GM04503 (cell line): ENCODE results near the gene MIB1.

Experiments
- DNase-seq: peaks from one replicate; pipeline ENCODE4 v3.0.0-alpha.2; 2012; ENCODE audit warnings: low read depth

The MIB1 gene

DNA sequence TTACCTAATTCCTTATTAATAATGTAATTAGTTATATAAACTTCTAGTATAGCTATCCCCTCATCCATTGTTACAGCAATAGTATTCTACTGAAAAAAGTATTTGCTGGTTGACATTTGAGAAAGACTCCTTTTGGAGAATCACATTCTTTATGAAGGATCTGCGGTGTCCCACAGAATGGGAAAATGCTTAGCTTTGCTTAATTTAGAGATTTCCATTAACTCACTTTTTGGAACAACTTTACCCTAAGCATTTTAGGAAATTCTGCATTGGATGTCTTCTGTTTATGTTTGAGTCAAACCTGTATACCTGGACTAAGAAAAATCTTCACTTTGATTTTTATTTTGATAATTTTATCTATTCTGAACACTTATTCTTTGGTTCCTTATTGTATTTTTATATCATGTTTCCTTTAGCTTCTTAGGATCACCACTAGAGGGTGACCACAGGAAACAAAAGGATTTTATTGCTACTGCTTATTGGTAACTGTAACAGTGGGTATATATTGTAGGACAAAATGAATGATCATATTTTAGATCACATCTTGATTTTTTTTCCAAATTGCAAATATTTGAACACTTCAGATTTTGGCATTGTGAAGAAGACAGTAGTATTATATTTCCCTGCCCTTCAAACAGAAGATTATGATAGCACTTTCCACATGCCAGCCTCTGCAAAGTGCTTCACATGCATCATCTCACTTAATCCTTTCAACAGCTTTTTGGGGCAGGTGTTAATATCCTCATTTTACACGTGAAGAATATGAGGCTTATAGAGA, 79.6 kb downstream of the MIB1 start:
- DNase-seq: no peak

DNA sequence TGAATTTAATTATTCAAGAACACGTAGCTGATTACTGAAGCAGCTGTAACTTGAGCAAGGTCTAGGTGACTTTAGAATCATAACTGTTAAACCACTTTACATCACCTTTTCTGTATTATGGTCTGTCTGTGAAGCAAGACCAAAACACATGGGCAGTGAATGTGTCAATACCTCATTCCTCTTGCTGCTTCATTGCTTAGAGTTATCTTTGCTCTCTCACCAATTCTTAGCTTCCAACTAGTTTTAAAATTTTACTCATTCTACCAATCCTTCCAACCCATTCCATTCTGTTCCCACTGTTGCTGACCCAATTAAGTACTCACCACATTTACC, 80.2 kb downstream of the MIB1 start:
- DNase-seq: no peak

DNA sequence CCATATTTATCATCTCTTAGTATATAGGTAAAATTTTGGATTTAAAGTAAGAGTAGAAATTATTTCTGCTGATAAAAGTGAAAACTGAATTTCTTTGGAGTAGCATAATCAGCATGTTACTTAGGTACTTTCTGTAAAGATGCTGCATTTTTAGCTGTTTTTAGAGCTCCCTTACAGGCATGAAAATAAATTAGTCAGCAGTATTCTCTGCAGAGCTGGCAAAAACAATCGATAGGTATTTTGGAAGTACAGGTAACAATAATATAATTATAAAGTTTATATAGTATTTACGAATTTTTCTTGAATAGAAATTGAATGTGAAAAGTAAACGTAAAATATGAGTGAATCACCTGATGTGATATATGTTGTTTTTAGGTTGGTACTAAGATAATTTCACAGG, 83.3 kb downstream of the MIB1 start:
- no peak for DNase-seq

DNA sequence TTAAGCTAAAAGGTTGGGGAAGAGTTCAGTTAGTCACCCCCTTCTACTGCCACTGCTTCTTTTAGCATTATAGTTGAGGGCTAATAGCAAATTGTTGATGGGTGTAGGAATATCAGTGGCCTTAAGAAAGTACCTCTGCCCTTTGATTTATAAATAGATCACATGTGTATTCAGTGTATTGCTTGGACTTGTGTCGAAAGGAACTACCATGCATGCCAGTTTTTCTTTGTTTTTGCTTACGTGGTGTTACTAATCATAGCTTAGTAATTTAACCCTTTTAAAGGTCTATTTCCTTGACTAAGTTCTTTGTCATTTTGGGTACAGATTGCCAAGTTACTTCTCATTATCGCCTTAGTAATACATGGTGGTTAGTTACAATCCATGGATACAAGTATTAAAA, 85.6 kb downstream of the MIB1 start:
- DNase-seq: peak; percentile 31

DNA sequence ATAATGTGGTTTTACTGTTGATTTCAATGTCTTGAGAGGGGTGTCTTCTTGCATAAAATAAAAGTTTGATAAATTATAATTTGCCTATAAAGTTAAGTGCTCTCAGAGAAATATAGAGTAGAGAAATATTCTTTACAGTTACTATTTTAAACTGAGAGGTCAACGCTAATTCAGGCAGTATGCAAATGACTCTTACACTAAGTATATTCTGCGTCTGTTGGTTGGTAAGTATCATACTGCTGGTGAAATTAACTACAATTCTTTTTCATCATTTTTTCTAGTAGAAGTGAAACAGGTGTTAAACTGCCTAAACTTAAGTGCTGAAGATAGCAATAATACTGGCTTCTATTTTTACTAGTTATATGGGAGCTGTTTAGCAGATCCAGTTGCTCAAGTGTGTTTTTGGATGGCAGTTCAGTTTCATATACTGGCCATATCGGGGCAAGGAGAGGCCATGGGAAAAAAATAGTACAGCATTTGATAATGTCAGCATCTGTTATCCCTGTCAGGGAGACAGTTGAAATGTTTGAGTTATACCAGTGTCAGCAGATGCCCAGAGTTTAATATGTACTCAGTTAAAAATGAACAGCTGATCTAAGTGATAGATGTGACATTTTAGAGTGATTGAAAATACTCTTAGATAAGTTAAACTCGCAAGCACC, 86.2 kb downstream of the MIB1 start:
- DNase-seq: no peak

DNA sequence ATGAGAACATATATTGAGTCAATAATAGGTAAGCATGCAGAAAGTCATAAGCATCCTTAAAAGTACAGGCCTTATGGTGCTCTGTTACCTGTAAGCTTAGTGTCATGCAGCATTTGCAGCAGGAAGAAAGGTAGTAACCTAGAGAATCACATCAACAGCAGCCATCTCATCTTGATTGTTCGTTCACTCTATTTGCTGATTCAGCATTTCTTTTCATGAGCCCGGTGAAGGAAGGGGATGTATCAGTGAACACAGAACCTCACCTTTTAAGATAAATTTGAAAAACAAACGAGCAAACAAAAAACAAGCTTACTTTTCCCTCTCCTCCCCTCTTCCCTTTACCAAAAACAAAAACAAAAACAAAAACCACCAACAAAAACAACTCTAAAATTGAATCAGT, 89.9 kb downstream of the MIB1 start:
- DNase-seq: no peak

DNA sequence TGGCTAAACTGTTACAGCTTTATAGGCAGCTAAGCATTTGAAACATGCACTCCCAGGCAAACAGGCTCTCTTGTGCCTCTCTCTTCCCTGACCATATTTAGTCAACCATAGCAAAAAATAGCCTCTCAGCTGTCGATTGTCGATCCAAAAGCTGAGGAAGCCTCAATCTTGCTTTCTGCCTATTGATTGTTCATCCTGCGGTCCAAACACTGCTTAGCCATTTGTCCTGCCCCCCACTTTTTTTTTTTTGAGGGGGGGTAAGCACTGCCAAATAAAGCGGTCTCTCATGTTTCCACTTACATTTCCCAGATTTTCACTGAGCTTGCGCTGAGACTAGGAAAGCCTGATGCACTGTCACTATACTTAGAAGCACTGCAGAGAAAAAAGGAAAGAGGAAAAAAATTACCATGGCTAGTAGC, 90.8 kb downstream of the MIB1 start:
- peak; percentile 42 for DNase-seq

DNA sequence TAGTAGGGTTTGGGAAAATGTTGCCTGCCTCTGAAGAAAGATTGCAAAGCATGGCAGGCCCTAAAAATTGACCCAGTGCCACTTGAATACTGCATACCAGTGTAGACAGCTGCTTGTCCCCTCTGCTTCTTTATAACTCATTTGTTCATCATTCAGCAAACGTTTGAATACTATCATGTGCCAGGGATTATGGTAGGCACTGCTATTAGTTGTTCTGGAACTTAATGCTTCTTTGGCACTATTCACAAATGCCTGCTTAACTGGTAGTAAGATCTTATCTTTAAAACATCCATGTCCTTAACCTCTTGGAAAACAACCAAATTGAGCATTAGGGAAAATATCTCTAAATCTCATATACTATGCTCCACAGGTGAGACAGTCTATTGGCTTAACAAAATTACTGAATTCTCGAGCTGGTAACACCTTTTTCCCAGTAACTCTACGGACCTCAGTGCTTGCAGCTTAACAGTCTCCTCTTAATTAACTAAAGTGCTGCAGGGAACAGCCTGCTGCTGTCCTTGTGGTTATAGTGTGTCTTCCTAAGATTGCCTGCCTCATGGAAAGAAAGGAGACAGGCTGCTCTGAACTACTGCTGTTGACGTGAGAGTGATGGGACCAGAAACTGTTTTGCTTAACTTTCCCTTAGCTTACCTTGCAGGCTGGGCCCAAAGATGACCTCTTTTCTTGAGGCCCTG, 93.2 kb downstream of the MIB1 start:
- DNase-seq: no peak

DNA sequence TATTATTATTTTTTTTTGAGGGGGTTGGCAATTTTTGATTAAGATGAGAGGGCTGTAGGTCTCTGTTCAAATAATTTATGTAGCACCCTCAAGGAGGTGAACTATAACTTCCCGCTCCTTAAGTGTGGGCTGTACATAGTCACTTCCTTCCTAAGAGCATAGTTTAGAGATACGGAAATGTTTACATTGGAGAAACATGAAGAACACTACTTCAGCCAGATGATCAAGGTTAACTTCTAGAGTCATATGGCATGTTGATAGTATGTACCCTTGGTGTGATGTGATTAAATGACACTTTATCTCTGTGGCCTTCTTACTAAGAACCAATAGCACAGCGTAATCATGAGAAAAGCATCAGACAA, 93.7 kb downstream of the MIB1 start:
- DNase-seq: no peak

DNA sequence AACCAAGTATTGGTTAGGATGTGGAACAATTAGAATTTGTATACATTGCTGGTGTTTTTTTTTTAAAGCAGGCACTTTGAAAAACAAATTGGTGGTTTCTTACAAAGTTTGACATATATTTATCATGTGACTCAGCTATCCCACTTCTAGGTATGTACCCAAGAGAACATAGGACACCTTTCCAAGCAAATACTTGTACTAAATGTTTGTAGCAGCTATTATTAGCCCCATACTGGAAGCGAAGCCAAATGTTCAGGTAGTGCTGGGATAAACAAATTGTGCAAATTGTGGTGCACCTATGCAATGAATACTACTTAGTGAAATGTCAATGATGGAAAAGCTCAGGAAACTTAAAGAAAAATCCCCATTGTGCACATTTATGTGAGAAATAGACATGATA, 101.0 kb downstream of the MIB1 start:
- DNase-seq: no peak

DNA sequence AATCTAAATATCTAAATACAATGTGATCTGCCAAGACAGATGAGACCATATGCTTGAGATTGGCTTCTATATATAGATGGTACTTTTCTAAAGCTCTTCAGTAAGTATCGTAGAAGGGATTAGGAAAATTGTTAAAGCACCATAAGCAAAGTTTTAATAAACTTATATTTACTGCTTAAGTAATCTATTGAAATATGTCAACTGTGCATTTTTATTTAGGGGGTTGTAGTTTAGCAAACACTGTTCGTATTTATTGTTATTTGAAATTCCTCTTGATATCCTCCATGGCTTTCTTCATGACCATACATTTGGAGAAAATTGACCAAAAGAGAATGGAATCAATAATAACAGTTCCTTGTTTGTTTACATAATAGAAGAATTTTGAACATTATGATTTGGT, 102.7 kb downstream of the MIB1 start:
- no peak for DNase-seq

DNA sequence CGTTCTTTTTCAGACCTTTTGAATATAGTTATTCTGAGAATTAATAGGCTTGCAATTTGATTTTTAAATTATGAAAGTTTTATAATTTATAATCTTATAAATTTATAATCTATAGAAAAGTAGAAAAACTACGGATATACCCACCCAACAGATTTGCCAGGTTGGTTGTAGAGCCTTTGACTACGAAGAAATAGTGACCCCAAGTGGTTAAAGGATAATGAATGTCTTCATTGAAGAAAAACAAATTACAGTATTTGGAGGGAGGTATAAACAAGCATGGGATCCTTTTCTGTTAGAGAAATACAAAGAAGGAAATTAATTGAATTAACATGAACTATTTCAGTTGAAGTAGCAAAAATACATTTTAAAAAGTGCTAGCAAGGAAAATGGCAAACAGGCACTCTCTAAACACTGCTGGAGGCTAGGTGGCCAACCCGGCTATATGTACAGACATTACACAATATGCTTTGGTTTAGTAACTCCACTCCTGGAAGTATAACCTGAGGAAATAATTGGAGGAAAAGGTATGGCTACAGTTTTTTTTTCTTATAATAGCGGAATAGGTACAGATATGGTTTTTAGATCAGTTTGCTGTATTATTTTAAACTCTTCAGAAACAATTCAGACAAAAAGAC, 110.9 kb downstream of the MIB1 start:
- no peak for DNase-seq

DNA sequence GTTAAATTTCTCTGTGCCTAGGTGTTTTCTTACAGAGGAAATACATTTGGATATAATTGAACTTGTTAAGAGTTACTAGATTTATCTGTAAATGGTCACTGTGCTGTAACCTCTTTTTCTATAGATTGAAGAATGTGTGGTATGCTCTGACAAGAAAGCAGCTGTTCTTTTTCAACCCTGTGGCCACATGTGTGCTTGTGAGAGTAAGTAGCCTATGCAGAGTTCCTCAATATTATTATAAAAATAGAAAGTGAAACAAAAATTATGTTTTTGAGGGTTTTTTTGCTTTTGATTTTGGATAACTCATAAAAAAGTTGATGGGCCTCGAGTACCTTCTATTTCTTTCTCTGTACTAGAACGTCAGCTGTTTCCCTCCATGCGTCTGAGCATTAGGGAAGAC, 112.4 kb downstream of the MIB1 start:
- no peak for DNase-seq

DNA sequence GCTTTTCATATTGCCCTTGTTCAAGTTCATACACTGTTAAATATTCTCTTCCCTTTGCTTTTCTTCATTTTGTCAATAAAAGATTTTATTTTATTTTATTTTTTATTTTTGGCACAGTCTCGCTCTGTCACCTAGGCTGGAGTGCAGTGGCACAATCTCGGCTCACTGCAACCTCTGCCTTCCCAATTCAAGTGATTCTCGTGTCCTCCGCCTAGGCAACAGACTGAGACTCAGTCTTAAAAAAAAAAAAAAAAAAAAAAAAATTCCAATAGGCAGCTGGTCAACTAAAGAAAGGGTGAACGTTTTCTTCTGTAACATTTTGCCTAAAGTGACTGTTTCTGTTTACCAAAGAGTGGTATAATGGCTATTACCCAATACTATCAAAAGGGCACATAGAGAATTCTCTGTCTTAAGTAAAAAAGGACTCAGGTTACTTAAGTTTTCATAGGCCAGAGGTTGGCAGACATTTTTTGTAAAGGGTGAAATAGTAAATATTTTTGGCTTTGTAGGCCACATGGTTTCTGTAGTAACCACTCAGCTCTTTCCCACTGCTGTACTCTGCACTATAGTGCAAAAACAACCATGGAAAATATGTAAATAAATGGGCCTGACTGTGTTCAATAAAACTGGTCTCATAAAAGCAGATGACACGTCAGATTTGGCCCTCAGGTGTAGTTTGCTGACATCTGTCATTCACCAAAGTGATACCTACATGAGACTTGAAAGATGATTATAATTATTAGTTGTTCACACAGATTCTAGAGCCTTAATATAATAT, 113.4 kb downstream of the MIB1 start:
- peak; percentile 3 for DNase-seq

DNA sequence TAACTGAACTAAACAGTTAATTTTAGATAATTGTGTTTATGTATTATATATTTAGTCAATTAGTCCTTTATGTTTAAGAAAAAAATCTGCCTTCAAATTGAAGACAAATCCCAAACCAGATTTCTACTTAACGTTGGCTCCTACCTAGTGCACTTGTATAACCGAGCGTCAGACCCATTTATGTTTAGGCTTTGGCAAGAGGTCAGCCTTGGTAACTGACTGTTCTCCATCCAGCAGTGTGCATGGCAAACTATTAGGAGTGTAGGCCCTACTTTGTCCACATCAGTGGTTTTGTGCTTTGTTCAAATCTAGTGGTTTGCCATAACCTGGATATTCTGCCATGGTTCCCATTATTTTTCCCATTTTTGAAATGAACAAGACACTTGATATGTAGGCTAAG, 114.8 kb downstream of the MIB1 start:
- no peak for DNase-seq

DNA sequence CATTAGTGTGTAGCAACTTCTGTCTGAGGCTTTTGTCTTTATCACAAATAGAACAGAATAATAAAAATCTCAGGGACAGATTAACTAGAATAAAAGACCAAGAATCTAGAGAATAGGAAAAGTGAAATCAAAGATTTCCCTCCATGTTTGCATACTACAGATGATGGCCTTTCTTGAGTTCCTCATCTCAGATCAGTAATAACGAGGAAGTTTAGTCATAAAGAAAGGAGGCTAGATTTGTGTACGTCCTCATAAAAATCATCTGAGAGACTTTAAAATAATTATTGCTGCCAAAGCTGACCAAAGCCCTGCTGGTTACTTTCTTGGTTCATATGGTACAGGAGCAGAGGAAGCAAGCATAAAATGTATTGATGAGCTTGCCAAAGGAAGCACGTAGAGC, 117.3 kb downstream of the MIB1 start:
- no peak for DNase-seq

DNA sequence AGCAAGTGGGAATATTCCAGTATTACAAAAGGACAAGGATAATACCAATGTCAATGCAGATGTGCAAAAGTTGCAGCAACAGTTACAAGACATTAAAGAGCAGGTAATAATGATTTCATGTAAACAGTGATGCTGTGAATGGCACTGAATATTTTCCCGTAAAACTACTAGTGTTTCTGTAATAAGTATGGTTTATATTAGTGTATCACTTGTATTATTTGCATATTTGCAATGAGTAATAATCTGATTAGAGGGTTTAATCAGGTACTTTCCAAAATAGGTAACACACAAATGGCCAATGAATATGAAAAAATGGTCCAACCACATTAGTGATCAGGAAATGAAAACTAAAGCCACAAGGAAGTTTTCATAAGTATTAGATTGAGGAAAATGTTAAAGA, 118.0 kb downstream of the MIB1 start:
- no peak for DNase-seq

DNA sequence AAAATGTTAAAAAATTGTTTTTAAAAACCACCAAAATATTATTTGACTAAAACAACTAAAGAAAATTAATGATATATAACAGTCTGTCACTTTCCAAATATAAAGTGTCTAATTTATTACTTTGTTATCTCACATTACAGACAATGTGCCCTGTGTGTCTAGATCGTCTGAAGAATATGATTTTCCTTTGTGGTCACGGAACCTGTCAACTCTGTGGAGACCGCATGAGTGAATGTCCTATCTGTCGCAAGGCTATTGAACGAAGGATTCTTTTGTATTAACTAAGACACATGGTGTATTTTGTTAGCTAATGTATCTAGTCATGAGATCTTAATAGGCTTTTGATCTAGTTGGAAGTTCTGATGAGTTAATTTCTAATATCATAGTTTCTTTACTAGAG, 123.8 kb downstream of the MIB1 start:
- no peak for DNase-seq

DNA sequence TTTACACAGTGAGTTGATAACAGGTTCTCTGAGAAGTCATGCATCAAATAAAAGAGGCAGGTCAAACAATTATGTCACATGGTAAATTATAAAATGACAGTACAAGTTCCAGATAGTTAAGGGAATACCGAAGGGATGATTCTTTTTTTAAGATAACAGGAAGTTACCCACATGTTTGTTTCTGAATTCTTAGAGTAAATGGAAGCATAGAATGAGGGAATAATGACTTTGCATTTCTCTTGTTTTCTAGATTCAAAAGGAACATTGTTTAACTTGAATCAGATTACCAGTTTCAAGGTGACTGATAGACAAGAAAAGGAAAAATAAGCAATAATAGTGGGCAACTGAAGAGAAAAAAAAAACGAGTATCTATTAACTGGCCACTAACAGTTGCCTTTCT, 124.5 kb downstream of the MIB1 start:
- DNase-seq: no peak

DNA sequence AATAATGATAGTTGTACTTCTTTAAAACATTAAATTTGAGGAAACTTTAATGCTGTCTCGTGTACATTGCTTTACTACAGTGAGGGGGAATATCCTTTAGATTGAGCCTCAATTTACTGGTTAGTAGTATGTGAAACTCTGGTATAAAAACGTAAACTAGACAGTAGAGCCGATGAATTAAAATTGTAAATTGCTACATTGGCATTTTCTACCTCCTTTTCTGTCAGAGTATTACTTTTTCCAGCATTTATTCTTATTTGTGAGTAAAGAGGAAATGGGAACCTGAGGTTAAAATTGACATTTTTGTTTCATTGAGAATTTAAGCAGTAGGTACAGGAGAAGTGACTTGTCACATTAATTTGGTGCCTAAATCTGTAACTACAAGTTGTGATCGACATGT, 128.2 kb downstream of the MIB1 start:
- DNase-seq: no peak

DNA sequence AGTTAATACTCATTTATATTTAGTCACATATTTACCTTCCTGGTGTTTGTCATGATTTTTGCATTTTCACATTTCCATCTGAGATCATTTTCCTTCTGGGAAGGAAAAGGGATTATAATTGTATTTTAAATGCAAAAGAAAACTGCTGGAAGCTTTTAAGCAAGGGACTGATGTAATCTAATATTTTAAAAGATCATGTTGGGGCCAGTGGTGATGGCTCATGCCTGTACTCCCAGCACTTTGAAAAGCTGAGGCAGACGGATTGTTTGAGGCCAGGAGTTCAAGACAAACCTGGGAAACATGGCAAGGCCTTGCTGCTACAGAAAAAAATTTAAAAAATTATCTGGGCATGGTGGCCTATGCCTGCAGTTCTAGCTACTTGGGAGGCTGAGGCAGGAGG, 149.0 kb downstream of the MIB1 start:
- no peak for DNase-seq

DNA sequence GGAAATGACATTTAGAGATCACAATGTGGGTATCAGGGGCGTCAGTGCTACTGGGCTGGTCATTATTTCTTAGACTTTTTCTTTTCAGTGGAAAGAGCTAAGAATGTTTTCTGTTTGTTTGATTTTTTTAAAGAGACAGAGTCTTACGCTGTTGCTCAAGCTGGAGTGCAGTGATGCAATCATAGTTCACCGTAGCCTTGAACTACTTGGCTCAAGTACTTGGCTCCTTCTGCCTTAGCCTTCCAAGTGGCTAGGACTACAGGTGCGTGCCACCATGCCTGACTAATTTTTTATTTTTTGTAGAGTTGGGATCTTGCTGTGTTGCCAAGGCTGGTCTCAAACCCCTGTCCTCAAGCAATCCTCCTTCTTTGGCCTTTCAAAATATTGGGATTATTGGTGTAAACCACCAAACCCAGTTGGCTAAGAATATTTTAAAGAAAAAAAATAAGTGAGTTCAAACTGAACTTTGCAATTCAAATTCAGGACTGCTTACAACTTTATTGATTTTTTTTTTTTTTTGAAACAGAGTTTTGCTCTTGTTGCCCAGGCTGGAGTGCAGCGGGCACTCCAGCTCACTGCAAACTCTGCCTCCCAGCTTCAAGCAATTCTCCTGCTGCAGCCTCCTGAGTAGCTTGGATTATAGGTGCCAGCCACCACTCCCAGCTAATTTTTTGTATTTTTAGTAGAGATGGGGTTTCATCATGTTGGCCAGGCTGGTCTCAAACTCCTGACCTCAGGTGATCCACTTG, 154.2 kb downstream of the MIB1 start:
- no peak for DNase-seq
